GM19467 (cell line): ENCODE results near the gene NECTIN2.

ENCODE experiments used
- ATAC-seq: cut with Tn5 transposase; IDR thresholded peaks from one replicate; pipeline ENCODE4 v1.9.1; 2021; ENCODE audit warnings: mild to moderate bottlenecking, moderate library complexity; ENCODE audit not compliant: unreplicated experiment

Gene NECTIN2

GRCh38 chr19:44845612-44846454 lies at the start of gene NECTIN2:
NECTIN2 (plus strand) TSS chr19:44846297; CDS start chr19:44846526, 229 bp downstream.
- no peak for ATAC-seq

- ATAC-seq = no peak
These were observed 49.4 kb upstream of the NECTIN2 start for GRCh38 chr19:44796701-44797115.

DNA sequence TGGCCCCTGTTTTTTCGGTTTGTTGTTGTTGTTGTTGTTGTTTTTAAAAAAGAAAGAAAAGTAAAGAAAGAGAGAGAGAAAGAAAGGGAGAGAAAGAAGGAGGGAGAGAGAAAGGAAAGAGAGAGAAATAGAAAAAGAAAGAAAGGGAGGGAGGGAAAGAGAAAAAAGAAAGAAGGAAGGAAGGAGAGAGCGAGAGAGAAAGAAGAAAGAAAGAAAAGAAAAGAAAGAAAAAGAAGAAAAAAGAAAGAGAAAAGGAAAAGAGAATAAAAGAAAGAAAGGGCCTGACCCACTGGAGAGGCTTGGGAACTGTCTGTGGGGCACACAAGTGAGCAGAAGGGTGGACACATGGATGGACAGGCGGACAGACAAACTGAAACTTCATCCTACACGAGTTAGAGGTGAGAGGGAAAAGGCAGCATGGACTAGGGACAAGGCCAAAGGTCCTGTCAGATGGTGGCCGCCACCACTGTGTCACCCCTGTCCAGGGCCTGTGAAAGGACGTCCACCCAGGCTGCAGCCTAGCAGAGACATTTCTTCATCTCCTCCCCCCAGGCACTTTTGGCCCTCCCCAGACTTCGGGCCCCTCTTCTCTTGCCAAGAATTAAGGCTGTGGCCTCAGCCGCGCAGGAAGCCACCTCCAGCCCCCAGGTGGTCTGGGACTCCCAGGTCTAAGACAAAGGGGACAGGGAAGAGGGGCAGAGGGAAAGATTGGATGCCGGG lies 46.3 kb upstream of the NECTIN2 start:
- ATAC-seq = no peak

DNA sequence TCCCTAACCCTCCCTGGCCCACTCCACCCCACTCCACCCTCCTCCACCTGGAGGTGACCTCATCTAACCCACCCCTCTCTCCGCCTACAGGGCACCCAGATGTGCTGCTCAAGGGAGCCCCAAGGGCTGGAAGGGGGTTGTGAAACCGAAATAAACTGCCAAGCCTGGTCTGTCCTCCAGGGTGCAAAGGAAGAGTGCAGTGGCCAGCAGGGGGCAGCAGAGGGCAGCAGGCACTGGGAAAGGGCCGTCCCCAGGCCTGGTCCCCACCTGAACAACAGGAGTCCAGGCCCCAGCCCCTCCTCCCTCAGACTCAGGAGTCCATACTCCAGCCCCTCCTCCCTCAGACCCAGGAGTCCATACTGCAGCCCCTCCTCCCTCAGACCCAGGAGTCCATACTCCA lies 45.6 kb upstream of the NECTIN2 start:
- peak; percentile 73 for ATAC-seq

GRCh38 chr19:44803442-44804428 lies 42.4 kb upstream of the NECTIN2 start:
- no peak for ATAC-seq

- ATAC-seq = no peak
These were observed 39.8 kb upstream of the NECTIN2 start for GRCh38 chr19:44806291-44806690.

DNA sequence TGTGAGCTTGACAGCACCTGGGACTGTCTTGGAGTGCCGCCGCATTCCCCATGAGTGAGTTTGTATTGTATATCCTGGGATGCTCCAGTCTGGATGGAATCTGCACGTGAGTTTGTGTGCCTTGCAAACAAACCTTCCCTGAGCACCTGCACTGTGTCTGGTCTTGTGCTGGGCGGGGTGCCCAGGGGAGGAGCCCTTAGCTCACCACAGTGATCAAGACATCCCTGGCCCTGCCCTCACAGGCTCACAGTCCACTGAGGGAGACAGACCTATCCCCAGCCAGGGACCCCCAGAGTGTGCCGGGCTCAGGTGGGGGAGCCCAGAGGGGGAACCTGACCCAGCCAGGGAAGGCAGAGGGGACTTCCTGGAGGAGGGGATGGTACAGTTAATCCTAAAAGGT lies 38.9 kb upstream of the NECTIN2 start:
- ATAC-seq = no peak

- no peak for ATAC-seq
These were observed 38.2 kb upstream of the NECTIN2 start for GRCh38 chr19:44807652-44808462.

DNA sequence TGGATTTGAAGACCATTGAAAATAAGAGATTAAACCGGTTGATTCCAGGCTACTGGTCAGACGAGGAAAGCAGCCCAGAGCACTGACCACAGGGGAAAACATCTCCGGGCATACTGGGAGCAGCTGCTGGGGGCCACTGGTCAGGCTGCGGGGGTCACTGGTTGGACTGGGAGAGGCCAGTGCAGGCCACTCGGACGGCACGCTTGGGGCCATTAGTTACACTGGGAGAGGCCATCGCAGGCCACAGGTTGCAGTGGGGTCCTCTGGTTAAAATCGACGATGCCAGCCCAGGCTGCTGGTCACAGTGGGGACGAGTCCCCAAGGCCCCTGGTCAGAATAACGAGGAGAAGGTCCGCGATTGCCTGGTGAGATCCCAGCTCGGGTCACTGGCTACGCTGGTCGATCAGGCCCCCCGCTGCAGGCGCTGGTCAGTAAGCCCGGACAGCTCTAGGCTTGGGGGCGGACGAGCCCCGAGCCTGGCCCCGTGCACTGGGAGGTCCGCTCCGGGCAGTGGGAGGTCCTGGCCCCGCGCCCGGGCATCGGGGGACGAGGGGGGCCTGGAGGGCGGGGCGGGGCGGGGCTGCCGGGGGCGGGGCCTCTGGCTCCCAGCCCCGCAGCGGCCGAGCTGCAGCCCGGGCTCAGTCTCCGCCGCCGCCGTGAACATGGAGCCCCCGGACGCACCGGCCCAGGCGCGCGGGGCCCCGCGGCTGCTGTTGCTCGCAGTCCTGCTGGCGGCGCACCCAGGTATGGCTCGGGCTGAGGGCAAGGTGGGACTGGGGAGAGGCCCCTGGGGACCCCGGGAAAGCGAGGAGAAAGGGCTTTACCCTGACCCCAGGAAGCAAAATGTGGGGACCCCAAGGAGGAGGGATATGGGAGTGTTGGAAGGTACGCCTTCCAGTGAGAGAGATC lies 37.4 kb upstream of the NECTIN2 start, which contains the start of gene BCAM:
TSS of gene BCAM (plus strand) at position 641 of the 909 bp plus-strand sequence. CDS start at position 663, 22 bp downstream.
- no peak for ATAC-seq

DNA sequence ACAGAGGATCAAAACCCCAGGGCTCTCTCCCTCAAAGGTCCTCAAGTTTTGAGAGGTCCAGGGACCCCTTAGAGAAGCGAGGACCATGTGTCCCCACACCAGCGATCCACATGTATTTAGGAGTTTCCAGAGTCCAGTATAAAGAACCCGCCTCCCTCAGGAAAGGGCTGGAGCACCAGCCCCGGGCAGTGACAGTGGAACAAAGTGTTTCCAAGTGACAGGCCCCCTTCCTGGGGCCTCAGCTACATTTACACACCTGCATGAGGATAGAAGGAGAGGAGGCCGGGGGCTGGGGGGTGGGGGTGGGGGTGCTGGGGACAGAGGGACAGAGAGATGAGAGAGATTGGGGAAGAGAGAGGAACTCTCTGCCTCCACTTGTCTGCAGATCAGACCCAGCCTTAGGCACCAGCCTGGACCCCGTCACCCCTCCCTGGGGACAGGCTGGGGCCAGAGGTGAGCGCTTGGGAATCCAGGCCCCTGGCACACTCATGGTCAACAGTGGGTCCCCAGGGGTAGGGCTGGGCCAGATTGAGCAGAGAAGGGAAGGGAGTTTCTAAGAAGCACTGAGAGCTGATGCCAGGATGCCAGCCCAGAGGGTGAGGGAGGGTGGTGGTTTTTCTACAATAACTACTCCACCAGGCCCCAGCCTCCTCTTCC lies 36.4 kb upstream of the NECTIN2 start:
- ATAC-seq = no peak

DNA sequence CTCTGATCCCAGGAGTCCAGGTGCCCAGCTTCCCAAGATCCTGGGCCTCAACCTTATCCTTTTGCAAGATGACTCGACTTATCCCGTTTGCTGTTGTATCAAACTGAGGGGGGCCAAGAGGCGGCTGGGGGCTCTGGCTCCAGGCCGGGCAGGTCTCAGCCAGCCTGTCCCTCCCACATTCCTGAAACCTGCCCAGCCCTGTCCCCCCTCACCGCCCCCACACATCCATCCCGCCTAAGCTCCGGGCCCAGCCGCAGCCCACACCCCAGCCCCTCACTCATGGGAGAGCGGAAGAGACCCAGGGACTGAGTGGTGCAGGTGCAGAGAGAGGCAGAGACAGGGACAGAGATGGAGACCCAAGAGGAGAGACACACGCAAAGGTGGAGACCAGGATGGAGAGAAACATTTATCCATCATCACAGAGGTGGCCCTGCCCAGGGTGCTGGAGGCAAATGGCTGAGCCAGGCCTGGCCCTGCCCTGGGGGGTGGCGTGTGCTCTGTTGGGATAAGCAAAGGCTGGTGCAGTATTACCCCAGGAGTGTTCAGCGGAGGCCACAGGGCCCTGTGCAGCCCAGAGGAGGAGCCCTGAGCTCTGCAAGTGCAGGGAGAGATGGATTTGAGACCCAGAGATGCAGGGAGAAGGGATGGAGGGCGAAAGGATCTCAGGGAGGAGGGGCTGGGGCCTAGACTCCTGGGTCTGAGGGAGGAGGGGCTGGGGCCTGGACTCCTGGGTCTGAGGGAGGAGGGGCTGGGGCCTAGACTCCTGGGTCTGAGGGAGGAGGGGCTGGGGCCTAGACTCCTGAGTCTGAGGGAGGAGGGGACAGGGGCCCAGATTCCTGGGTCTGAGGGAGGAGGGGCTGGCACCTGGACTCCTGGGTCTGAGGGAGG lies 35.6 kb upstream of the NECTIN2 start:
- no peak for ATAC-seq

DNA sequence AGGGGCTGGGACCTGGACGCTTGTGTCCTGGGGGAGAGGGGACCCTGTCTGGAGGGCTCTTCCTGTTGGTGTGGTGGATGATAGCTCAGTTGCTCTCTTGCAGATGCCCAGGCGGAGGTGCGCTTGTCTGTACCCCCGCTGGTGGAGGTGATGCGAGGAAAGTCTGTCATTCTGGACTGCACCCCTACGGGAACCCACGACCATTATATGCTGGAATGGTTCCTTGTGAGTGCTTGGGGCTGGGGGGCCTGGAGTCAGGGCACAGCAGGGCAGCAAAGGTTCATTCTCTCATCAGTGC lies 35.0 kb upstream of the NECTIN2 start:
- no peak for ATAC-seq

DNA sequence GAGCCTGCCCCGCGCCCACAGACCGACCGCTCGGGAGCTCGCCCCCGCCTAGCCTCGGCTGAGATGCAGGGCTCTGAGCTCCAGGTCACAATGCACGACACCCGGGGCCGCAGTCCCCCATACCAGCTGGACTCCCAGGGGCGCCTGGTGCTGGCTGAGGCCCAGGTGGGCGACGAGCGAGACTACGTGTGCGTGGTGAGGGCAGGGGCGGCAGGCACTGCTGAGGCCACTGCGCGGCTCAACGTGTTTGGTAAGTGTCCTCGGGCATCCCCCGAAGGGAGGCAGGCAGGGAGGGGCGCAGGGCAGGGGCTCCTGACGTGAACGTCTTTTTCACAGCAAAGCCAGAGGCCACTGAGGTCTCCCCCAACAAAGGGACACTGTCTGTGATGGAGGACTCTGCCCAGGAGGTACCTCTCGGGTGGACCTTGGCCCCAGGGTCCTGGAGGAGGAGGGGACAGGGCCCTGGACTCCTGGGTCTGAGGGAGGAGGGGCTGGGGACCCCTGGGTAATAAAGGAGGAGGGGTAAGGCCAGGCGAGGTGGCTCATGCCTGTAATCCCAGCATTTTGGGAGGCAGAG lies 33.9 kb upstream of the NECTIN2 start:
- no peak for ATAC-seq

DNA sequence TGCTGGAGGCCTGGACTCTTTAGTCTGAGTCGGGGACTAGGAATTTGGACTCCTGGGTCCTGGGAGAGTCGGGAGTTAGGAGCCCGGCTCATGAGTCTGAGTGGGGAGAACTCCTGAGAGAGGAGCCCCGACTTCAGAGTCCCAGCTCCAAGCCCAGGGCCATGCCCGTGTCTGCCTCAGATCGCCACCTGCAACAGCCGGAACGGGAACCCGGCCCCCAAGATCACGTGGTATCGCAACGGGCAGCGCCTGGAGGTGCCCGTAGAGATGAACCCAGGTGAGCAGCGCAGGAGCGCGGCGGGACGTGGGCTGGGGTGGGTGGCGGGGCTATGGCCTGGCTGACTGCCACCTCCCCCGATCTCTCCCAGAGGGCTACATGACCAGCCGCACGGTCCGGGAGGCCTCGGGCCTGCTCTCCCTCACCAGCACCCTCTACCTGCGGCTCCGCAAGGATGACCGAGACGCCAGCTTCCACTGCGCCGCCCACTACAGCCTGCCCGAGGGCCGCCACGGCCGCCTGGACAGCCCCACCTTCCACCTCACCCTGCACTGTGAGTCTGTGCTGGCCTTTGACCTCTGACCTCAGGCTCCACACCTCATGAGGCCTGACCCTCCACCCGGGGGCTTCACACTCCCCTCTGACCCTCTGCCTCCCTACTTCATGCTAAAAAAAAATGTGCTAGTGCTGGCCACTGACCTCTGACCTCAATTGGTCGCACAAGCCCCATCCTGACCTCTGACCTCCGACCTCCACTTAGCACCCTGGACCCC lies 32.8 kb upstream of the NECTIN2 start:
- no peak for ATAC-seq

DNA sequence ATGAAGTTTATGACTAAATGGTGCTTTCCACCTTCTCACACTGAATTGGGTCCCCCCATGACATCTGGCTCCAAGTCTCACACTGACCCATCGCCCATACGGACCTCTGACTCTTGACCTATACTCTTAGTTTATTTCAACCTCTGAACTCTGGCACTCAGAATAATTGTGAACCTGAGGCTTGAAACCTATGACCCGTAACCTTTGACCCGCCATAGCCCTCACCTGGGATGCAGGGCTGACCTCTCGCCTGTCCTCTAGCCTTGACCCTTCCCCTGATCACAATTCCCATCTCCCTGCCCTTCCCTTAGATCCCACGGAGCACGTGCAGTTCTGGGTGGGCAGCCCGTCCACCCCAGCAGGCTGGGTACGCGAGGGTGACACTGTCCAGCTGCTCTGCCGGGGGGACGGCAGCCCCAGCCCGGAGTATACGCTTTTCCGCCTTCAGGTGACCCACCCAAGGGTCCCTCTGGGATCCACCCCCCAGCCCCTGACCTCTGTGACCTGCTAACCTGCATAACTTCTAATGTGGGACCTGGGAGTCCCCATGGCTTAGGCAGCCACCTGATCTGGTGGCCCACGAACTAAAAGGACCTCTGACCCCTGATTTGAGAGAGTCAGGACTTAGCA lies 32.1 kb upstream of the NECTIN2 start:
- ATAC-seq = no peak

DNA sequence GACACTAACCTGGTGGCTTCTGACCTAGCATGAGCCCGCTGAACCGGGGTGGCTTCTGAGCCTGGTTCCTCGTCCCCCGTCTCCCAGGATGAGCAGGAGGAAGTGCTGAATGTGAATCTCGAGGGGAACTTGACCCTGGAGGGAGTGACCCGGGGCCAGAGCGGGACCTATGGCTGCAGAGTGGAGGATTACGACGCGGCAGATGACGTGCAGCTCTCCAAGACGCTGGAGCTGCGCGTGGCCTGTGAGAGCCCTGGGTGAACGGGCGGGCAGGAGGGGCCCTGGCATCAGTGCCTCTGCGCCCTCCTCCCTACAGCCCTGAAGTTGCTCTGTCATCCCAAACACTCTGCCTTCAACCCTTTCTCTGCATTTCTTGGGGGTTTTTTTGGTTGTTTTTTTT lies 31.6 kb upstream of the NECTIN2 start:
- no peak for ATAC-seq
